HepG2 (cell line): ENCODE measurements around the gene NUDT8. TPM values are rescaled to one million over a fixed set of nuclear protein-coding genes. Genes with fewer than 3 reads are reported as not detected.

Experiments
- ATAC-seq: fragments of 200-7000 bp; cut with Tn5 transposase; 3 replicates; pipeline ENCODE4 v1.9.1; 2020; ENCODE audit warnings: mild to moderate bottlenecking, moderate library complexity
- BruUV-seq: library from RNA; stranded (reverse); fragments of 400-500 nt; replicated peaks from 2 replicates; lab custom pipeline; 2021; lab: Mats Ljungman, UMichigan
- CTCF ChIA-PET: fragments of 300-600 bp; formaldehyde crosslinking; extraction: SDS; loops from one replicate; lab custom pipeline; 2021; ENCODE audit warnings: low total read pairs, inconsistent platforms, low intra/inter-chr PET ratio; lab: Yijun Ruan, JAX
- POLR2A ChIA-PET: fragments of 350-600 bp; sonication (Branson Sonifier 250); formaldehyde crosslinking; loops from one replicate; lab custom pipeline; 2020; ENCODE audit warnings: antibody characterized with exemption, inconsistent platforms; lab: Yijun Ruan, JAX
- DNase-seq: peaks from one replicate; pipeline ENCODE4 v3.0.0-alpha.2; 2015; ENCODE audit warnings: low spot score
- FAIRE-seq: peaks from 3 replicates; lab custom pipeline; 2011; peaks lifted over from hg19 to GRCh38; lab: Jason Lieb, UNC
- H2AFZ ChIP-seq: one replicate; pipeline ENCODE4 v1.6.1; 2011; ENCODE audit warnings: low read length, inconsistent platforms
- H3K27ac ChIP-seq: fragments of 300-600 bp; 3 replicates; pipeline ENCODE4 v1.8.0; 2011; ENCODE audit warnings: mixed run types, mild to moderate bottlenecking, mixed read lengths, low read length, inconsistent platforms; ENCODE audit not compliant: insufficient read depth; ENCODE audit errors: extremely low read length
- H3K27me3 ChIP-seq, 2 experiments: fragments of 200-600 bp in 1 of 2; 2 replicates in 1 of 2; 3 replicates in 1 of 2; pipeline versions ENCODE4 v1.6.0 to v1.8.0; 2011; ENCODE audit warnings: low read length in 2 of 2, mild to moderate bottlenecking in 2 of 2, moderate library complexity in 2 of 2, inconsistent platforms in 1 of 2; ENCODE audit not compliant: insufficient read depth in 2 of 2, control insufficient read depth in 1 of 2
- H3K36me3 ChIP-seq, 2 experiments: fragments of 200-600 bp in 1 of 2; replicated peaks in 1 of 2; 2 replicates in 1 of 2; 3 replicates in 1 of 2; pipeline versions ENCODE4 v1.5.1 to v1.8.0; 2011; ENCODE audit warnings: low read length in 2 of 2, inconsistent platforms in 1 of 2; ENCODE audit not compliant: insufficient read depth in 2 of 2, control insufficient read depth in 1 of 2
- H3K4me1 ChIP-seq: 2 replicates; pipeline ENCODE4 v1.5.1; 2012; ENCODE audit warnings: low read length, inconsistent platforms; ENCODE audit not compliant: insufficient read depth
- H3K4me2 ChIP-seq: 2 replicates; pipeline ENCODE4 v1.6.0; 2011; ENCODE audit warnings: low read depth, low read length, inconsistent platforms
- H3K4me3 ChIP-seq, 3 experiments: fragments of 200-600 bp in 1 of 3; sonication (generic), shearing (Covaris generic) in 1 of 3; replicated peaks in 1 of 3; 2 replicates each; pipeline ENCODE4 v1.5.1; 2011 to 2016; ENCODE audit warnings: low read length in 3 of 3, inconsistent platforms in 2 of 3, low read depth in 2 of 3, mild to moderate bottlenecking in 2 of 3, control low read depth in 1 of 3, mixed read lengths in 1 of 3; ENCODE audit not compliant: insufficient read depth in 1 of 3
- H3K79me2 ChIP-seq: one replicate; pipeline ENCODE4 v1.6.1; 2011; ENCODE audit warnings: low read length, inconsistent platforms; ENCODE audit not compliant: insufficient read depth
- H3K9ac ChIP-seq: 2 replicates; pipeline ENCODE4 v1.6.0; 2011; ENCODE audit warnings: mild to moderate bottlenecking, low read depth, low read length, inconsistent platforms; ENCODE audit not compliant: insufficient read depth
- H3K9me3 ChIP-seq: 2 replicates; pipeline ENCODE4 v1.5.1; 2012; ENCODE audit warnings: mild to moderate bottlenecking, low read length
- H4K20me1 ChIP-seq: 2 replicates; pipeline ENCODE4 v1.6.0; 2011; ENCODE audit warnings: inconsistent platforms, mild to moderate bottlenecking, low read length, moderate library complexity; ENCODE audit not compliant: insufficient read depth
- AGO2 ChIP-seq: fragments of 200-400 bp; formaldehyde crosslinking; optimal IDR thresholded peaks from 2 replicates; pipeline ENCODE3; 2017; ENCODE audit warnings: mild to moderate bottlenecking, low read depth, low read length, moderate library complexity
- DR1 ChIP-seq: sonication (generic); formaldehyde crosslinking; IDR thresholded peaks from 2 replicates; pipeline ENCODE4 v1.8.0; 2021; ENCODE audit warnings: mild to moderate bottlenecking, missing genetic modification reagents, inconsistent platforms
- NRL ChIP-seq: sonication (generic); formaldehyde crosslinking; IDR thresholded peaks from 2 replicates; pipeline ENCODE4 v1.5.0; 2020; ENCODE audit warnings: missing genetic modification reagents, mild to moderate bottlenecking, moderate library complexity, borderline replicate concordance
- TAF1 ChIP-seq: sonication (generic); formaldehyde crosslinking; IDR thresholded peaks from 2 replicates; pipeline ENCODE4 v1.4.0; 2020; ENCODE audit warnings: missing genetic modification reagents
- ZNF337 ChIP-seq: sonication (generic); formaldehyde crosslinking; IDR thresholded peaks from 2 replicates; pipeline ENCODE4 v1.5.1; 2020; ENCODE audit warnings: missing genetic modification reagents, low read depth, mild to moderate bottlenecking, borderline replicate concordance
- ZNF350 ChIP-seq: sonication (generic); formaldehyde crosslinking; IDR thresholded peaks from 2 replicates; pipeline ENCODE4 v1.4.0; 2020; ENCODE audit warnings: mild to moderate bottlenecking, low read depth, missing genetic modification reagents, borderline replicate concordance
- ZNF883 ChIP-seq: sonication (generic); formaldehyde crosslinking; IDR thresholded peaks from 2 replicates; pipeline ENCODE4 v1.5.1; 2020; ENCODE audit warnings: mild to moderate bottlenecking, missing genetic modification reagents; ENCODE audit errors: not compliant biosample characterization
- WGBS: methylation state at CpG from one replicate; pipeline ENCODE4 v1.1.6; 2017; ENCODE audit warnings: low lambda C conversion rate; 5-methylcytosine and 5-hydroxymethylcytosine counted together
- in situ Hi-C: cut with HindIII; loops from 2 replicates; pipeline ENCODE4 v1.10.0; 2017; ENCODE audit warnings: low pct_unique_long_range_greater_than_20kb; ENCODE audit not compliant: extremely low pct_ligation_motif_present
- intact Hi-C: fragments of 100-400 bp; cut with micrococcal nuclease; formaldehyde crosslinking; loops from one replicate; pipeline ENCODE4 v1.10.0; 2022; ENCODE audit not compliant: unreplicated experiment
- polyA plus RNA-seq, 8 experiments: library from polyadenylated mRNA; depleted of rRNA in 3 of 8; stranded (reverse) in 7 of 8; unstranded in 1 of 8; fragments of >200 nt; fragmentation: Illumina TruSeq in 4 of 8; extraction: Trizol in 4 of 8; gene quantifications; 2 replicates each; pipeline versions ENCODE4 v1.2.1 to v1.2.3, GENCODE V29; 2011 to 2016; ENCODE audit warnings: low read depth in 4 of 8, missing spikeins in 1 of 8, mixed read lengths in 1 of 8; ENCODE audit not compliant: insufficient read depth in 1 of 8
- total RNA-seq, 5 experiments: library from RNA; depleted of rRNA; stranded (reverse); fragments of >200 nt; fragmentation: Illumina TruSeq; extraction: Trizol; gene quantifications; 2 replicates each; pipeline ENCODE4 v1.2.3, GENCODE V29; 2016; ENCODE audit warnings: low read depth in 1 of 5
- TF ChIP-seq, protein P1 (sequence below): sonication (generic); formaldehyde crosslinking; IDR thresholded peaks from 2 replicates; pipeline ENCODE4 v1.5.0; 2020; ENCODE audit warnings: mild to moderate bottlenecking, missing genetic modification reagents, borderline replicate concordance
- TF ChIP-seq, protein P2 (sequence below): IDR thresholded peaks from 2 replicates; pipeline ENCODE4 v1.6.1; 2012; ENCODE audit warnings: inconsistent platforms
- TF ChIP-seq, protein P3 (sequence below): sonication (generic); formaldehyde crosslinking; IDR thresholded peaks from 2 replicates; pipeline ENCODE4 v1.5.0; 2020; ENCODE audit warnings: missing genetic modification reagents, mild to moderate bottlenecking, borderline replicate concordance
- TF ChIP-seq, protein P4 (sequence below): sonication (generic); formaldehyde crosslinking; IDR thresholded peaks from 2 replicates; pipeline ENCODE4 v1.8.0; 2022; ENCODE audit warnings: missing genetic modification reagents, mild to moderate bottlenecking, moderate library complexity, borderline replicate concordance
- TF ChIP-seq, protein P5 (sequence below): sonication (generic); formaldehyde crosslinking; IDR thresholded peaks from 2 replicates; pipeline ENCODE4 v1.4.0; 2020; ENCODE audit warnings: mild to moderate bottlenecking, missing genetic modification reagents

The NUDT8 gene
- total and polyA plus RNA-seq, 2 of the 13 experiments (the other 11 are each of a cell fraction or from before 2014, with no cell fraction given) = 6.7 to 25.8 TPM

DNA sequence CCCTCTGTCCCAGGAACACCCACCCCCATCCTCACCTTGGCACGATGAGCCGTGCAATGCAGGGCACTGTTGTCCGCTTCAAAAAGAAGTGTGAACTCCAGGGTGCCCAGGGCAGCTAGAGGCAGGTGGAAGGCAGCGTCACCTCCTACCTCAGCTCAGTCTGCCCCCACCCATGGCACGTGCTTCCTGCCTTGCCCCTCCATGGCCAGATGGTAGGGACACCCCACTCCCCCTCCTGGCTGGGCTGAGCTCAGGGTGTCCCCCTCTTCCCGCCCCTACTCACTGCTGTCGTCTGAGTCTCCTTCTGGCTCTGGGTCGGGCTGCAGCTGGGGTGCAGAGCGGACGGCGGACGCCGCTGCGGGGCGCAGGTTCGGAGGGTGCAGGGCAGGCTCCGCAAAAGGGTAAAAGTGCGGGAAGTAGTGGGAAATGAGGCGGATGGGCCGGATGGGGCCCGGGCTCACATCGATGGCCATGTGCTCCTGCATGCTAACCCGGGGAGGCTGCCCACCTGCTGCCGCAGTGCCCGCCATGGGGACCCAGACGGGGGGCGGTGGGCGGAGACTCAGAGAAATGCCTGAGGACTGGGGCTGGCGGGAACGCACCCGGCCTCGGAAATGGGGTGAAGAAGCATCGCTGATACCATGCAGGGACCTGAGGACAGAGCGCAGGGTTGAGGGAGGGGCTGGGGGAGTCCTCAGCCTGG is 13.9 kb downstream of the NUDT8 start:
- ATAC-seq (peak; percentile 4; the same call in 2 of the 3 replicates), FAIRE-seq (no peak), DNase-seq (no peak)
- in situ Hi-C loops (no loop called here), intact Hi-C loops (no loop called here)
- Histone ChIP-seq H3K9ac (peak overlapping the region; percentile 56; the same call in 1 of the 2 replicates), H3K27me3 (no peaks in the 10 kb centered on the region), H3K4me3 (no peak overlapping the region), H3K79me2 (no peaks in the 10 kb centered on the region), H4K20me1 (no peaks in the 10 kb centered on the region), H3K4me2 (no peak overlapping the region), H2AFZ (no peak overlapping the region), H3K9me3 (no peaks in the 10 kb centered on the region), H3K4me1 (peaks cover 45% of the 10 kb centered on the region), H3K36me3 (peaks cover 10% of the 10 kb centered on the region in 2 experiments; a peak in 3 of 5 replicates), H3K27ac (peak overlapping the region; percentile 81)
- no TSS peak for BruUV-seq
- POLR2A ChIA-PET = interaction anchor here (0.8 to 3.1 kb wide), 3 partner anchors 15 to 133 kb away, joined by 3 to 52 read pairs (median 4); partner anchors contain the start of genes ACY3, AIP and NUDT8
- CTCF ChIA-PET = interaction anchor here (0.6 to 2.9 kb wide), 4 partner anchors 14 to 43 kb away, joined by 3 to 20 read pairs (median 10); partner anchors contain the start of gene NUDT8
- WGBS = 92% methylated on average over 30 of the region's 34 CpGs
- no peak for TF ChIP-seq ZNF337 (CRISPR knock-in tag)
- TF ChIP-seq AGO2 = peak; percentile 55
- TF ChIP-seq, protein P1, sequence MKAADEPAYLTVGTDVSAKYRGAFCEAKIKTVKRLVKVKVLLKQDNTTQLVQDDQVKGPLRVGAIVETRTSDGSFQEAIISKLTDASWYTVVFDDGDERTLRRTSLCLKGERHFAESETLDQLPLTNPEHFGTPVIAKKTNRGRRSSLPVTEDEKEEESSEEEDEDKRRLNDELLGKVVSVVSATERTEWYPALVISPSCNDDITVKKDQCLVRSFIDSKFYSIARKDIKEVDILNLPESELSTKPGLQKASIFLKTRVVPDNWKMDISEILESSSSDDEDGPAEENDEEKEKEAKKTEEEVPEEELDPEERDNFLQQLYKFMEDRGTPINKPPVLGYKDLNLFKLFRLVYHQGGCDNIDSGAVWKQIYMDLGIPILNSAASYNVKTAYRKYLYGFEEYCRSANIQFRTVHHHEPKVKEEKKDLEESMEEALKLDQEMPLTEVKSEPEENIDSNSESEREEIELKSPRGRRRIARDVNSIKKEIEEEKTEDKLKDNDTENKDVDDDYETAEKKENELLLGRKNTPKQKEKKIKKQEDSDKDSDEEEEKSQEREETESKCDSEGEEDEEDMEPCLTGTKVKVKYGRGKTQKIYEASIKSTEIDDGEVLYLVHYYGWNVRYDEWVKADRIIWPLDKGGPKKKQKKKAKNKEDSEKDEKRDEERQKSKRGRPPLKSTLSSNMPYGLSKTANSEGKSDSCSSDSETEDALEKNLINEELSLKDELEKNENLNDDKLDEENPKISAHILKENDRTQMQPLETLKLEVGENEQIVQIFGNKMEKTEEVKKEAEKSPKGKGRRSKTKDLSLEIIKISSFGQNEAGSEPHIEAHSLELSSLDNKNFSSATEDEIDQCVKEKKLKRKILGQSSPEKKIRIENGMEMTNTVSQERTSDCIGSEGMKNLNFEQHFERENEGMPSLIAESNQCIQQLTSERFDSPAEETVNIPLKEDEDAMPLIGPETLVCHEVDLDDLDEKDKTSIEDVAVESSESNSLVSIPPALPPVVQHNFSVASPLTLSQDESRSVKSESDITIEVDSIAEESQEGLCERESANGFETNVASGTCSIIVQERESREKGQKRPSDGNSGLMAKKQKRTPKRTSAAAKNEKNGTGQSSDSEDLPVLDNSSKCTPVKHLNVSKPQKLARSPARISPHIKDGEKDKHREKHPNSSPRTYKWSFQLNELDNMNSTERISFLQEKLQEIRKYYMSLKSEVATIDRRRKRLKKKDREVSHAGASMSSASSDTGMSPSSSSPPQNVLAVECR = 0 out of 2 replicates have a peak, but pooled peaks have one; percentile 9
- TF ChIP-seq, protein P2, sequence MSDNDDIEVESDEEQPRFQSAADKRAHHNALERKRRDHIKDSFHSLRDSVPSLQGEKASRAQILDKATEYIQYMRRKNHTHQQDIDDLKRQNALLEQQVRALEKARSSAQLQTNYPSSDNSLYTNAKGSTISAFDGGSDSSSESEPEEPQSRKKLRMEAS = no peak
- TF ChIP-seq, protein P3, sequence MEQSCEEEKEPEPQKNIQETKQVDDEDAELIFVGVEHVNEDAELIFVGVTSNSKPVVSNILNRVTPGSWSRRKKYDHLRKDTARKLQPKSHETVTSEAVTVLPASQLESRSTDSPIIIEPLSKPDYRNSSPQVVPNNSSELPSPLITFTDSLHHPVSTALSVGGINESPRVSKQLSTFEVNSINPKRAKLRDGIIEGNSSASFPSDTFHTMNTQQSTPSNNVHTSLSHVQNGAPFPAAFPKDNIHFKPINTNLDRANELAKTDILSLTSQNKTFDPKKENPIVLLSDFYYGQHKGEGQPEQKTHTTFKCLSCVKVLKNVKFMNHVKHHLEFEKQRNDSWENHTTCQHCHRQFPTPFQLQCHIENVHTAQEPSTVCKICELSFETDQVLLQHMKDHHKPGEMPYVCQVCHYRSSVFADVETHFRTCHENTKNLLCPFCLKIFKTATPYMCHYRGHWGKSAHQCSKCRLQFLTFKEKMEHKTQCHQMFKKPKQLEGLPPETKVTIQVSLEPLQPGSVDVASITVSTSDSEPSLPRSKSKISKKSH (CRISPR knock-in tag) = 0 out of 2 replicates have a peak, but pooled peaks have one; percentile 27
- TF ChIP-seq, protein P4, sequence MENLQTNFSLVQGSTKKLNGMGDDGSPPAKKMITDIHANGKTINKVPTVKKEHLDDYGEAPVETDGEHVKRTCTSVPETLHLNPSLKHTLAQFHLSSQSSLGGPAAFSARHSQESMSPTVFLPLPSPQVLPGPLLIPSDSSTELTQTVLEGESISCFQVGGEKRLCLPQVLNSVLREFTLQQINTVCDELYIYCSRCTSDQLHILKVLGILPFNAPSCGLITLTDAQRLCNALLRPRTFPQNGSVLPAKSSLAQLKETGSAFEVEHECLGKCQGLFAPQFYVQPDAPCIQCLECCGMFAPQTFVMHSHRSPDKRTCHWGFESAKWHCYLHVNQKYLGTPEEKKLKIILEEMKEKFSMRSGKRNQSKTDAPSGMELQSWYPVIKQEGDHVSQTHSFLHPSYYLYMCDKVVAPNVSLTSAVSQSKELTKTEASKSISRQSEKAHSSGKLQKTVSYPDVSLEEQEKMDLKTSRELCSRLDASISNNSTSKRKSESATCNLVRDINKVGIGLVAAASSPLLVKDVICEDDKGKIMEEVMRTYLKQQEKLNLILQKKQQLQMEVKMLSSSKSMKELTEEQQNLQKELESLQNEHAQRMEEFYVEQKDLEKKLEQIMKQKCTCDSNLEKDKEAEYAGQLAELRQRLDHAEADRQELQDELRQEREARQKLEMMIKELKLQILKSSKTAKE (CRISPR knock-in tag) = no peak
- TF ChIP-seq, protein P5, sequence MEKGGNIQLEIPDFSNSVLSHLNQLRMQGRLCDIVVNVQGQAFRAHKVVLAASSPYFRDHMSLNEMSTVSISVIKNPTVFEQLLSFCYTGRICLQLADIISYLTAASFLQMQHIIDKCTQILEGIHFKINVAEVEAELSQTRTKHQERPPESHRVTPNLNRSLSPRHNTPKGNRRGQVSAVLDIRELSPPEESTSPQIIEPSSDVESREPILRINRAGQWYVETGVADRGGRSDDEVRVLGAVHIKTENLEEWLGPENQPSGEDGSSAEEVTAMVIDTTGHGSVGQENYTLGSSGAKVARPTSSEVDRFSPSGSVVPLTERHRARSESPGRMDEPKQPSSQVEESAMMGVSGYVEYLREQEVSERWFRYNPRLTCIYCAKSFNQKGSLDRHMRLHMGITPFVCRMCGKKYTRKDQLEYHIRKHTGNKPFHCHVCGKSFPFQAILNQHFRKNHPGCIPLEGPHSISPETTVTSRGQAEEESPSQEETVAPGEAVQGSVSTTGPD (CRISPR knock-in tag) = no peak
- peak; percentile 24 for TF ChIP-seq ZNF883
- TF ChIP-seq TAF1 = no peak
- TF ChIP-seq DR1 (CRISPR knock-in tag) = 0 out of 2 replicates have a peak, but pooled peaks have one; percentile 5
- TF ChIP-seq ZNF350 (CRISPR knock-in tag) = no peak
- TF ChIP-seq NRL (CRISPR knock-in tag) = 0 out of 2 replicates have a peak, but pooled peaks have one; percentile 8
